GM23338 (cell line): Measurements from ENCODE around the gene ELOVL6. TPM values are rescaled to one million over a fixed set of nuclear protein-coding genes. Genes with fewer than 3 reads are reported as not detected.
A peak's percentile ranks its signal among the peaks of the same experiment; 100 is the strongest.

ENCODE experiments used
- ATAC-seq: fragments of 200-7000 bp; cut with Tn5 transposase; 3 replicates; pipeline ENCODE4 v1.9.1; 2020
- DNase-seq: peaks from one replicate; pipeline ENCODE4 v3.0.0-alpha.2; 2015; ENCODE audit warnings: low spot score
- H2AFZ ChIP-seq: fragments of 200-600 bp; sonication (generic); 2 replicates; pipeline ENCODE4 v1.8.0; 2016; ENCODE audit warnings: antibody characterized with exemption, mild to moderate bottlenecking, moderate library complexity
- H3F3A ChIP-seq: fragments of 200-600 bp; sonication (generic); replicated peaks from 2 replicates; pipeline ENCODE4 v1.8.0; 2017; ENCODE audit warnings: antibody characterized with exemption, mixed run types, low read depth
- H3K27ac ChIP-seq: fragments of 200-600 bp; sonication (generic); 2 replicates; pipeline ENCODE4 v1.6.1; 2016; ENCODE audit warnings: low read depth
- H3K27me3 ChIP-seq: fragments of 200-600 bp; sonication (generic); 2 replicates; pipeline ENCODE4 v1.8.0; 2016; ENCODE audit warnings: mild to moderate bottlenecking, mixed run types, moderate library complexity; ENCODE audit not compliant: insufficient read depth
- H3K36me3 ChIP-seq: fragments of 200-600 bp; sonication (generic); 2 replicates; pipeline ENCODE4 v1.8.0; 2016; ENCODE audit warnings: mild to moderate bottlenecking; ENCODE audit not compliant: insufficient read depth
- H3K4me1 ChIP-seq: fragments of 200-600 bp; sonication (generic); 2 replicates; pipeline ENCODE4 v1.8.0; 2016; ENCODE audit warnings: mild to moderate bottlenecking, moderate library complexity; ENCODE audit not compliant: insufficient read depth
- H3K4me2 ChIP-seq: fragments of 200-600 bp; sonication (generic); 2 replicates; pipeline ENCODE4 v1.7.1; 2017; ENCODE audit warnings: mixed run types
- H3K4me3 ChIP-seq: fragments of 200-600 bp; sonication (generic); 2 replicates; pipeline ENCODE4 v1.6.1; 2016; ENCODE audit warnings: mixed run types
- H3K79me2 ChIP-seq: fragments of 200-600 bp; sonication (generic); replicated peaks from 2 replicates; pipeline ENCODE4 v1.8.0; 2017; ENCODE audit warnings: mild to moderate bottlenecking; ENCODE audit not compliant: insufficient read depth
- H3K9me2 ChIP-seq: fragments of 200-600 bp; sonication (generic); 2 replicates; pipeline ENCODE4 v1.8.0; 2017; ENCODE audit not compliant: insufficient read depth
- H4K20me1 ChIP-seq: fragments of 200-600 bp; sonication (generic); replicated peaks from 2 replicates; pipeline ENCODE4 v1.8.0; 2017; ENCODE audit warnings: mild to moderate bottlenecking; ENCODE audit not compliant: insufficient read depth
- H3K27ac Mint-ChIP-seq: 2 replicates; pipeline ENCODE4 v1.8.0; 2020; ENCODE audit warnings: inconsistent platforms, mild to moderate bottlenecking, moderate library complexity, mixed read lengths
- H3K27me3 Mint-ChIP-seq: 3 replicates; pipeline ENCODE4 v1.8.0; 2022; ENCODE audit warnings: low read depth, mild to moderate bottlenecking, moderate library complexity, mixed read lengths, inconsistent platforms; ENCODE audit not compliant: insufficient read depth, poor library complexity
- H3K36me3 Mint-ChIP-seq: 3 replicates; pipeline ENCODE4 v1.8.0; 2021; ENCODE audit warnings: low read depth, mild to moderate bottlenecking, inconsistent platforms, moderate library complexity, mixed read lengths
- H3K4me1 Mint-ChIP-seq: 3 replicates; pipeline ENCODE4 v1.8.0; 2020; ENCODE audit warnings: mild to moderate bottlenecking, inconsistent platforms, mixed read lengths
- H3K4me3 Mint-ChIP-seq: 3 replicates; pipeline ENCODE4 v1.8.0; 2021; ENCODE audit warnings: moderate library complexity, mild to moderate bottlenecking, inconsistent platforms, mixed read lengths
- H3K9me3 Mint-ChIP-seq: 3 replicates; pipeline ENCODE4 v1.8.0; 2020; ENCODE audit warnings: moderate library complexity, mild to moderate bottlenecking, inconsistent platforms, mixed read lengths
- EZH2phosphoT487 ChIP-seq: fragments of 200-600 bp; sonication (generic); IDR thresholded peaks from one replicate; pipeline ENCODE4 v1.8.1; 2018; ENCODE audit warnings: antibody characterized with exemption; ENCODE audit not compliant: unreplicated experiment
- NANOG ChIP-seq: IDR thresholded peaks from 2 replicates; pipeline ENCODE4 v1.6.1; 2016; ENCODE audit warnings: antibody characterized with exemption, borderline replicate concordance
- POLR2AphosphoS5 ChIP-seq: IDR thresholded peaks from 2 replicates; pipeline ENCODE4 v1.6.1; 2016; ENCODE audit warnings: antibody characterized with exemption, low read depth
- ZNF114 ChIP-seq: fragments of 250-450 bp; sonication (Bioruptor Pico); IDR thresholded peaks from 2 replicates; pipeline ENCODE4 v1.5.0; 2020; ENCODE audit warnings: mild to moderate bottlenecking, moderate library complexity
- ZNF331 ChIP-seq: fragments of 250-450 bp; sonication (Bioruptor Pico); IDR thresholded peaks from 2 replicates; pipeline ENCODE4 v1.5.0; 2020; ENCODE audit warnings: low read depth, mild to moderate bottlenecking, moderate library complexity
- polyA plus RNA-seq: library from polyadenylated mRNA; unstranded; fragments of >200 nt; fragmentation: Nextera tagmentation; extraction: Ambion mirVana; gene quantifications from 2 replicates; pipeline ENCODE4 v1.2.1, GENCODE V29; 2016
- total RNA-seq: library from RNA; depleted of rRNA; stranded (reverse); fragments of >200 nt; shearing (Covaris generic); gene quantifications from 2 replicates; pipeline ENCODE4 v1.2.3, GENCODE V29; 2014
- TF ChIP-seq, protein P1 (sequence below): fragments of 250-450 bp; sonication (Bioruptor Pico); IDR thresholded peaks from 2 replicates; pipeline ENCODE4 v1.5.0; 2020; ENCODE audit warnings: mild to moderate bottlenecking, moderate library complexity

The ELOVL6 gene
- total and polyA plus RNA-seq, 2 experiments from 2014 or later: 82.7 to 89.5 TPM

DNA sequence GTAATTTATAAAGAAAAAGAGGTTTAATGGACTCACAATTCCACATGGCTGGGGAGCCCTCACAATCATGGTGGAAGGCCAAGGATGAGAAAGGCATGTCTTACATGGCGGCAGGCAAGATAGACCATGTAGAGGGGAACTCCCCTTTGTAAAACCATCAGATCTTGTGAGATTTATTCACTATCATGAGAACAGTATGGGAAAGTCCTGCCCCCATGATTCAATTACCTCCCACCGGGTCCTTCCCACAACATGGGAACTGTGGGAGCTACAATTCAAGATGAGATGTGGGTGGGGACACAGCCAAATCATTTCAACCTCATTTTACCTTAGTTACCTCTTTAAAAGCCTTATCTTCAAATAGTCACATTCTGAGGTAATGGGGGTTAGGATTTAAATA lies 30.9 kb upstream of the ELOVL6 start:
- H3F3A ChIP-seq: no peaks in the 10 kb centered on the region
- no peak overlapping the region for H3K27ac ChIP-seq
- ATAC-seq (no peak), DNase-seq (no peak)
- peaks cover 4% of the 10 kb centered on the region; the same call in 2 of the 3 replicates for H3K4me1 Mint-ChIP-seq
- H4K20me1 ChIP-seq: no peaks in the 10 kb centered on the region
- no peak overlapping the region for H2AFZ ChIP-seq
- H3K4me3 Mint-ChIP-seq: no peak overlapping the region
- no peak overlapping the region for H3K4me3 ChIP-seq
- TF ChIP-seq NANOG (no peak), ZNF114 (CRISPR knock-in tag) (no peak), ZNF331 (CRISPR knock-in tag) (no peak), EZH2phosphoT487 (no peak), POLR2AphosphoS5 (no peak)
- TF ChIP-seq, protein P1, sequence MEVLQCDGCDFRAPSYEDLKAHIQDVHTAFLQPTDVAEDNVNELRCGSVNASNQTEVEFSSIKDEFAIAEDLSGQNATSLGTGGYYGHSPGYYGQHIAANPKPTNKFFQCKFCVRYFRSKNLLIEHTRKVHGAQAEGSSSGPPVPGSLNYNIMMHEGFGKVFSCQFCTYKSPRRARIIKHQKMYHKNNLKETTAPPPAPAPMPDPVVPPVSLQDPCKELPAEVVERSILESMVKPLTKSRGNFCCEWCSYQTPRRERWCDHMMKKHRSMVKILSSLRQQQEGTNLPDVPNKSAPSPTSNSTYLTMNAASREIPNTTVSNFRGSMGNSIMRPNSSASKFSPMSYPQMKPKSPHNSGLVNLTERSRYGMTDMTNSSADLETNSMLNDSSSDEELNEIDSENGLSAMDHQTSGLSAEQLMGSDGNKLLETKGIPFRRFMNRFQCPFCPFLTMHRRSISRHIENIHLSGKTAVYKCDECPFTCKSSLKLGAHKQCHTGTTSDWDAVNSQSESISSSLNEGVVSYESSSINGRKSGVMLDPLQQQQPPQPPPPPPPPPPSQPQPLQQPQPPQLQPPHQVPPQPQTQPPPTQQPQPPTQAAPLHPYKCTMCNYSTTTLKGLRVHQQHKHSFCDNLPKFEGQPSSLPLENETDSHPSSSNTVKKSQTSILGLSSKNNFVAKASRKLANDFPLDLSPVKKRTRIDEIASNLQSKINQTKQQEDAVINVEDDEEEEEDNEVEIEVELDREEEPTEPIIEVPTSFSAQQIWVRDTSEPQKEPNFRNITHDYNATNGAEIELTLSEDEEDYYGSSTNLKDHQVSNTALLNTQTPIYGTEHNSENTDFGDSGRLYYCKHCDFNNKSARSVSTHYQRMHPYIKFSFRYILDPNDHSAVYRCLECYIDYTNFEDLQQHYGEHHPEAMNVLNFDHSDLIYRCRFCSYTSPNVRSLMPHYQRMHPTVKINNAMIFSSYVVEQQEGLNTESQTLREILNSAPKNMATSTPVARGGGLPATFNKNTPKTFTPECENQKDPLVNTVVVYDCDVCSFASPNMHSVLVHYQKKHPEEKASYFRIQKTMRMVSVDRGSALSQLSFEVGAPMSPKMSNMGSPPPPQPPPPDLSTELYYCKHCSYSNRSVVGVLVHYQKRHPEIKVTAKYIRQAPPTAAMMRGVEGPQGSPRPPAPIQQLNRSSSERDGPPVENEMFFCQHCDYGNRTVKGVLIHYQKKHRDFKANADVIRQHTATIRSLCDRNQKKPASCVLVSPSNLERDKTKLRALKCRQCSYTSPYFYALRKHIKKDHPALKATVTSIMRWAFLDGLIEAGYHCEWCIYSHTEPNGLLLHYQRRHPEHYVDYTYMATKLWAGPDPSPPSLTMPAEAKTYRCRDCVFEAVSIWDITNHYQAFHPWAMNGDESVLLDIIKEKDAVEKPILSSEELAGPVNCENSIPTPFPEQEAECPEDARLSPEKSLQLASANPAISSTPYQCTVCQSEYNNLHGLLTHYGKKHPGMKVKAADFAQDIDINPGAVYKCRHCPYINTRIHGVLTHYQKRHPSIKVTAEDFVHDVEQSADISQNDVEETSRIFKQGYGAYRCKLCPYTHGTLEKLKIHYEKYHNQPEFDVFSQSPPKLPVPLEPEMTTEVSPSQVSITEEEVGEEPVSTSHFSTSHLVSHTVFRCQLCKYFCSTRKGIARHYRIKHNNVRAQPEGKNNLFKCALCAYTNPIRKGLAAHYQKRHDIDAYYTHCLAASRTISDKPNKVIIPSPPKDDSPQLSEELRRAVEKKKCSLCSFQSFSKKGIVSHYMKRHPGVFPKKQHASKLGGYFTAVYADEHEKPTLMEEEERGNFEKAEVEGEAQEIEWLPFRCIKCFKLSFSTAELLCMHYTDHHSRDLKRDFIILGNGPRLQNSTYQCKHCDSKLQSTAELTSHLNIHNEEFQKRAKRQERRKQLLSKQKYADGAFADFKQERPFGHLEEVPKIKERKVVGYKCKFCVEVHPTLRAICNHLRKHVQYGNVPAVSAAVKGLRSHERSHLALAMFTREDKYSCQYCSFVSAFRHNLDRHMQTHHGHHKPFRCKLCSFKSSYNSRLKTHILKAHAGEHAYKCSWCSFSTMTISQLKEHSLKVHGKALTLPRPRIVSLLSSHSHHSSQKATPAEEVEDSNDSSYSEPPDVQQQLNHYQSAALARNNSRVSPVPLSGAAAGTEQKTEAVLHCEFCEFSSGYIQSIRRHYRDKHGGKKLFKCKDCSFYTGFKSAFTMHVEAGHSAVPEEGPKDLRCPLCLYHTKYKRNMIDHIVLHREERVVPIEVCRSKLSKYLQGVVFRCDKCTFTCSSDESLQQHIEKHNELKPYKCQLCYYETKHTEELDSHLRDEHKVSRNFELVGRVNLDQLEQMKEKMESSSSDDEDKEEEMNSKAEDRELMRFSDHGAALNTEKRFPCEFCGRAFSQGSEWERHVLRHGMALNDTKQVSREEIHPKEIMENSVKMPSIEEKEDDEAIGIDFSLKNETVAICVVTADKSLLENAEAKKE (CRISPR knock-in tag): no peak
- H3K36me3 Mint-ChIP-seq: no peaks in the 10 kb centered on the region
- H3K27me3 Mint-ChIP-seq: peaks cover 1% of the 10 kb centered on the region
- no peaks in the 10 kb centered on the region; the same call in 2 of the 3 replicates for H3K9me3 Mint-ChIP-seq
- no peaks in the 10 kb centered on the region for H3K79me2 ChIP-seq
- no peak overlapping the region for H3K27ac Mint-ChIP-seq
- H3K4me1 ChIP-seq: no peaks in the 10 kb centered on the region
- no peak overlapping the region for H3K4me2 ChIP-seq
- H3K36me3 ChIP-seq: peaks cover 4% of the 10 kb centered on the region; the same call in 1 of the 2 replicates
- peaks cover 5% of the 10 kb centered on the region; the same call in 1 of the 2 replicates for H3K9me2 ChIP-seq
- H3K27me3 ChIP-seq: no peaks in the 10 kb centered on the region

DNA sequence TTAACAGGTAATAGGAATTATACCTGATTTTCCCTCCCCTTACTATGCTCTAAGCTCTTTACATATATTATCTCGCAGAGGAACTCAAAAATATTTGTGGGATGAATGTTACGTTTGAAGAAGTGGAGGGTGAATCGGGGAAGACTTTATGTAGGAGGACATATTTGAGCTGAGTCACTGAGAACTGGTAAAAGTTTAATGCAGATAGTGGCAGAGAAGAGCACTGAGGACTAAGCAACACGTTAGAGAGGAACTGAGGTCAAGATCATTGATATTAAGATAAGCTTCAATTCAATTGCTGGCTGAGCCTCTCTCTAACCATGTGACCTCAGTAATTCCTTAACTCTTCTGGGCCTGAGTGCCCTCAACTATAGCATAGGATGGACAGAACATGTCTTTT lies 26.4 kb upstream of the ELOVL6 start:
- H3K36me3 Mint-ChIP-seq: no peaks in the 10 kb centered on the region
- no peaks in the 10 kb centered on the region for H3K79me2 ChIP-seq
- TF ChIP-seq POLR2AphosphoS5: no peak
- TF ChIP-seq, protein P1 (CRISPR knock-in tag): no peak

More for the DNA sequence above, 26.4 kb upstream of the ELOVL6 start:
- Histone ChIP-seq H3K4me2 (no peak overlapping the region), H4K20me1 (no peaks in the 10 kb centered on the region), H3K9me2 (peaks cover 7% of the 10 kb centered on the region; the same call in 1 of the 2 replicates), H3K27ac (no peak overlapping the region), H3K27me3 (no peaks in the 10 kb centered on the region), H2AFZ (peak overlapping the region; percentile 89; the same call in 1 of the 2 replicates), H3F3A (no peaks in the 10 kb centered on the region), H3K36me3 (no peaks in the 10 kb centered on the region), H3K4me1 (peaks cover 10% of the 10 kb centered on the region), H3K4me3 (no peak overlapping the region)
- DNase-seq (no peak), ATAC-seq (no peak)
- Mint-ChIP-seq H3K4me1 (peaks cover 9% of the 10 kb centered on the region), H3K4me3 (no peak overlapping the region), H3K9me3 (peaks cover 1% of the 10 kb centered on the region; the same call in 1 of the 3 replicates), H3K27ac (no peak overlapping the region), H3K27me3 (no peaks in the 10 kb centered on the region)
